Breast epithelium (tissue), 3 donors: ENCODE results near the gene FEM1B.

Experiments used
- CTCF ChIP-seq, 3 donors: fragments of 450-650 bp; IDR thresholded peaks; one replicate each; pipeline ENCODE4 v1.5.1; 2016 to 2017; ENCODE audit warnings: antibody characterized with exemption in 3 of 3, mild to moderate bottlenecking in 3 of 3, moderate library complexity in 3 of 3
- POLR2A ChIP-seq: fragments of 450-650 bp; IDR thresholded peaks from one replicate; pipeline ENCODE4 v1.6.1; 2016; ENCODE audit warnings: antibody characterized with exemption, mild to moderate bottlenecking, moderate library complexity

GRCh38 chr15:68290715-68291114, 13.2 kb downstream of the FEM1B start:
- TF ChIP-seq CTCF (IDR thresholded peaks at IDR 0.05) (no peak), POLR2A (no peak)
